ENCODE data around the gene TIMP3. TPM values are rescaled to one million over a fixed set of nuclear protein-coding genes. Genes with fewer than 3 reads are reported as not detected.

TIMP3 gene
- polyA plus RNA-seq, 1 donor from 2014 or later, result 0.72 TPM

- H3K4me3 ChIP-seq (ENCODE audit: low read length), result no peak overlapping the region
- no peaks in the 10 kb centered on the region for H3K27me3 ChIP-seq (ENCODE audit: insufficient read depth, low read depth, low read length)
- no peak overlapping the region for H3K27ac ChIP-seq (ENCODE audit: low read length)
Measured at GRCh38 chr22:32824531-32825312, 23.2 kb downstream of the TIMP3 start.

GRCh38 chr22:32826537-32826936 lies 25.0 kb downstream of the TIMP3 start:
- Histone ChIP-seq H3K9me2 (ENCODE audit: insufficient read depth, low read length) (no peaks in the 10 kb centered on the region), H3K27ac (ENCODE audit: low read length) (no peak overlapping the region), H4K20me1 (ENCODE audit: insufficient read depth) (no peaks in the 10 kb centered on the region), H3K4me2 (ENCODE audit: low read length) (no peak overlapping the region), H3K79me2 (replicated peaks; ENCODE audit: insufficient read depth, low read length) (no peaks in the 10 kb centered on the region), H3K36me3 (ENCODE audit: insufficient read depth, low read length) (no peaks in the 10 kb centered on the region), H3K4me3 (ENCODE audit: low read length) (no peak overlapping the region), H3K9ac (ENCODE audit: low read length) (no peak overlapping the region), H3K9me3 (ENCODE audit: low read length) (no peaks in the 10 kb centered on the region), H3F3A (ENCODE audit: insufficient read depth, low read length, poor library complexity, severe bottlenecking) (no peaks in the 10 kb centered on the region), H2AFZ (ENCODE audit: low read depth, low read length) (no peak overlapping the region), H3K27me3 (ENCODE audit: insufficient read depth, low read depth, low read length) (no peaks in the 10 kb centered on the region)
- TF ChIP-seq MXI1 (conservative IDR thresholded peaks at IDR 0.05; ENCODE audit: poor library complexity, severe bottlenecking), result no peak
- no peak for TF ChIP-seq SMC3 (conservative IDR thresholded peaks at IDR 0.05; ENCODE audit: poor library complexity)
- TF ChIP-seq EZH2 (IDR thresholded peaks at IDR 0.05; ENCODE audit: borderline replicate concordance, insufficient read depth, low read length, poor library complexity, severe bottlenecking), result no peak
- TF ChIP-seq TAF1 (IDR thresholded peaks at IDR 0.05; ENCODE audit: low read depth), result no peak

More at GRCh38 chr22:32824531-32825312, 23.2 kb downstream of the TIMP3 start:
- Histone ChIP-seq H3K36me3 (ENCODE audit: insufficient read depth, low read length) (no peaks in the 10 kb centered on the region), H3F3A (ENCODE audit: insufficient read depth, low read length, poor library complexity, severe bottlenecking) (no peaks in the 10 kb centered on the region), H3K4me2 (ENCODE audit: low read length) (no peak overlapping the region), H3K9me2 (ENCODE audit: insufficient read depth, low read length) (no peaks in the 10 kb centered on the region), H4K20me1 (ENCODE audit: insufficient read depth) (no peaks in the 10 kb centered on the region), H3K79me2 (replicated peaks; ENCODE audit: insufficient read depth, low read length) (no peaks in the 10 kb centered on the region), H3K9me3 (ENCODE audit: low read length) (no peaks in the 10 kb centered on the region), H2AFZ (ENCODE audit: low read depth, low read length) (no peak overlapping the region), H3K9ac (ENCODE audit: low read length) (no peak overlapping the region)
- TF ChIP-seq, protein P1, sequence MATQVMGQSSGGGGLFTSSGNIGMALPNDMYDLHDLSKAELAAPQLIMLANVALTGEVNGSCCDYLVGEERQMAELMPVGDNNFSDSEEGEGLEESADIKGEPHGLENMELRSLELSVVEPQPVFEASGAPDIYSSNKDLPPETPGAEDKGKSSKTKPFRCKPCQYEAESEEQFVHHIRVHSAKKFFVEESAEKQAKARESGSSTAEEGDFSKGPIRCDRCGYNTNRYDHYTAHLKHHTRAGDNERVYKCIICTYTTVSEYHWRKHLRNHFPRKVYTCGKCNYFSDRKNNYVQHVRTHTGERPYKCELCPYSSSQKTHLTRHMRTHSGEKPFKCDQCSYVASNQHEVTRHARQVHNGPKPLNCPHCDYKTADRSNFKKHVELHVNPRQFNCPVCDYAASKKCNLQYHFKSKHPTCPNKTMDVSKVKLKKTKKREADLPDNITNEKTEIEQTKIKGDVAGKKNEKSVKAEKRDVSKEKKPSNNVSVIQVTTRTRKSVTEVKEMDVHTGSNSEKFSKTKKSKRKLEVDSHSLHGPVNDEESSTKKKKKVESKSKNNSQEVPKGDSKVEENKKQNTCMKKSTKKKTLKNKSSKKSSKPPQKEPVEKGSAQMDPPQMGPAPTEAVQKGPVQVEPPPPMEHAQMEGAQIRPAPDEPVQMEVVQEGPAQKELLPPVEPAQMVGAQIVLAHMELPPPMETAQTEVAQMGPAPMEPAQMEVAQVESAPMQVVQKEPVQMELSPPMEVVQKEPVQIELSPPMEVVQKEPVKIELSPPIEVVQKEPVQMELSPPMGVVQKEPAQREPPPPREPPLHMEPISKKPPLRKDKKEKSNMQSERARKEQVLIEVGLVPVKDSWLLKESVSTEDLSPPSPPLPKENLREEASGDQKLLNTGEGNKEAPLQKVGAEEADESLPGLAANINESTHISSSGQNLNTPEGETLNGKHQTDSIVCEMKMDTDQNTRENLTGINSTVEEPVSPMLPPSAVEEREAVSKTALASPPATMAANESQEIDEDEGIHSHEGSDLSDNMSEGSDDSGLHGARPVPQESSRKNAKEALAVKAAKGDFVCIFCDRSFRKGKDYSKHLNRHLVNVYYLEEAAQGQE (IDR thresholded peaks at IDR 0.05; ENCODE audit: borderline replicate concordance), result no peak
- no peak for TF ChIP-seq TAF1 (IDR thresholded peaks at IDR 0.05; ENCODE audit: low read depth)
- TF ChIP-seq RAD21 (conservative IDR thresholded peaks at IDR 0.05), result no peak
- no peak for TF ChIP-seq EZH2 (IDR thresholded peaks at IDR 0.05; ENCODE audit: borderline replicate concordance, insufficient read depth, low read length, poor library complexity, severe bottlenecking)
- TF ChIP-seq MXI1 (conservative IDR thresholded peaks at IDR 0.05; ENCODE audit: poor library complexity, severe bottlenecking), result no peak
- TF ChIP-seq POLR2AphosphoS5 (IDR thresholded peaks at IDR 0.05), result no peak
- no peak for TF ChIP-seq CTCF (IDR thresholded peaks at IDR 0.05; ENCODE audit: poor library complexity, severe bottlenecking)
- no peak for TF ChIP-seq EP300 (conservative IDR thresholded peaks at IDR 0.05; ENCODE audit: poor library complexity, severe bottlenecking)
